OCI-LY1 (cell line): Measurements from ENCODE around the gene IL6R.

ENCODE experiments used
- H2AFZ ChIP-seq: fragments of 200-600 bp; sonication (generic), shearing (Covaris generic); 2 replicates; pipeline ENCODE4 v1.6.0; 2014; ENCODE audit warnings: antibody characterized with exemption, mild to moderate bottlenecking, low read length
- H3F3A ChIP-seq: fragments of 200-600 bp; sonication (generic), shearing (Covaris generic); 2 replicates; pipeline ENCODE4 v1.6.0; 2014; ENCODE audit warnings: mild to moderate bottlenecking, antibody characterized with exemption, low read length, moderate library complexity; ENCODE audit not compliant: insufficient read depth
- H3K27ac ChIP-seq: fragments of 200-600 bp; sonication (generic); 2 replicates; pipeline ENCODE4 v1.5.1; 2014; ENCODE audit warnings: low read length, mixed run types, mild to moderate bottlenecking, low read depth; ENCODE audit not compliant: poor library complexity, severe bottlenecking
- H3K27me3 ChIP-seq: fragments of 200-600 bp; sonication (generic); 2 replicates; pipeline ENCODE4 v1.6.0; 2014; ENCODE audit warnings: antibody characterized with exemption, mild to moderate bottlenecking, low read length, moderate library complexity; ENCODE audit not compliant: insufficient read depth
- H3K36me3 ChIP-seq: fragments of 200-600 bp; sonication (generic); 2 replicates; pipeline ENCODE4 v1.6.1; 2014; ENCODE audit warnings: mild to moderate bottlenecking, antibody characterized with exemption, low read length, moderate library complexity, mixed read lengths; ENCODE audit not compliant: insufficient read depth
- H3K4me1 ChIP-seq: fragments of 200-600 bp; sonication (generic); 2 replicates; pipeline ENCODE4 v1.5.1; 2014; ENCODE audit warnings: mild to moderate bottlenecking, low read length, moderate library complexity; ENCODE audit not compliant: insufficient read depth, severe bottlenecking
- H3K4me2 ChIP-seq: fragments of 200-600 bp; sonication (generic), shearing (Covaris generic); 2 replicates; pipeline ENCODE4 v1.6.1; 2014; ENCODE audit warnings: low read length
- H3K4me3 ChIP-seq: fragments of 200-600 bp; sonication (generic); 2 replicates; pipeline ENCODE4 v1.5.1; 2014; ENCODE audit warnings: low read length, low read depth, mild to moderate bottlenecking, mixed read lengths; ENCODE audit not compliant: poor library complexity, severe bottlenecking
- H3K79me2 ChIP-seq: fragments of 200-600 bp; shearing (Covaris generic); 2 replicates; pipeline ENCODE4 v1.6.1; 2016; ENCODE audit warnings: mixed run types, low read length, mixed read lengths; ENCODE audit not compliant: insufficient read depth
- H3K9ac ChIP-seq: fragments of 200-600 bp; sonication (generic), shearing (Covaris generic); 2 replicates; pipeline ENCODE4 v1.6.1; 2014; ENCODE audit warnings: mild to moderate bottlenecking, low read length, mixed read lengths
- H3K9me2 ChIP-seq: fragments of 200-600 bp; sonication (generic), shearing (Covaris generic); 2 replicates; pipeline ENCODE4 v1.6.1; 2014; ENCODE audit warnings: low read depth, mild to moderate bottlenecking, low read length, mixed read lengths
- H3K9me3 ChIP-seq: fragments of 200-600 bp; shearing (Covaris generic); 2 replicates; pipeline ENCODE4 v1.6.1; 2014; ENCODE audit warnings: low read length, mixed read lengths
- H4K20me1 ChIP-seq: fragments of 200-600 bp; sonication (generic), shearing (Covaris generic); 2 replicates; pipeline ENCODE4 v1.6.0; 2016; ENCODE audit warnings: mild to moderate bottlenecking, low read length; ENCODE audit not compliant: insufficient read depth
- CTCF ChIP-seq: fragments of 200-600 bp; sonication (generic), shearing (Covaris generic); IDR thresholded peaks from 2 replicates; pipeline ENCODE4 v1.5.1; 2017; ENCODE audit warnings: mild to moderate bottlenecking, antibody characterized with exemption, low read length, moderate library complexity, mixed read lengths
- EZH2 ChIP-seq: fragments of 200-600 bp; sonication (generic), shearing (Covaris generic); IDR thresholded peaks from 2 replicates; pipeline ENCODE4 v1.8.0; 2017; ENCODE audit warnings: borderline replicate concordance, mixed run types, mild to moderate bottlenecking, antibody characterized with exemption, low read length, moderate library complexity, mixed read lengths

The IL6R gene

GRCh38 chr1:154456631-154457030 lies 51.5 kb downstream of the IL6R start:
- Histone ChIP-seq H3K79me2 (no peaks in the 10 kb centered on the region), H4K20me1 (no peaks in the 10 kb centered on the region), H3K9me2 (no peaks in the 10 kb centered on the region), H3K4me2 (no peak overlapping the region), H3K9me3 (no peaks in the 10 kb centered on the region), H3K4me1 (no peaks in the 10 kb centered on the region), H2AFZ (no peak overlapping the region), H3K9ac (no peak overlapping the region), H3K4me3 (no peak overlapping the region), H3F3A (no peaks in the 10 kb centered on the region), H3K27me3 (no peaks in the 10 kb centered on the region), H3K36me3 (no peaks in the 10 kb centered on the region), H3K27ac (no peak overlapping the region)
- no peak for TF ChIP-seq CTCF

GRCh38 chr1:154459080-154459479 lies 53.9 kb downstream of the IL6R start:
- Histone ChIP-seq H3K4me1 (no peaks in the 10 kb centered on the region), H3K27ac (no peak overlapping the region), H3K9me2 (no peaks in the 10 kb centered on the region), H2AFZ (no peak overlapping the region), H3F3A (no peaks in the 10 kb centered on the region), H3K4me3 (no peak overlapping the region), H3K36me3 (no peaks in the 10 kb centered on the region), H3K27me3 (0 out of 2 replicates have a peak, but pooled peaks cover 3% of the 10 kb centered on the region), H3K9ac (no peak overlapping the region), H3K4me2 (no peak overlapping the region), H4K20me1 (no peaks in the 10 kb centered on the region), H3K79me2 (no peaks in the 10 kb centered on the region), H3K9me3 (no peaks in the 10 kb centered on the region)
- TF ChIP-seq CTCF (no peak), EZH2 (no peak)

GRCh38 chr1:154460695-154461260 lies 55.6 kb downstream of the IL6R start:
- Histone ChIP-seq H3K9ac (no peak overlapping the region), H3K79me2 (no peaks in the 10 kb centered on the region), H3K27ac (no peak overlapping the region), H2AFZ (no peak overlapping the region), H3K4me1 (no peaks in the 10 kb centered on the region), H3K4me3 (no peak overlapping the region), H4K20me1 (no peaks in the 10 kb centered on the region), H3K9me2 (no peaks in the 10 kb centered on the region), H3K4me2 (no peak overlapping the region), H3K9me3 (no peaks in the 10 kb centered on the region), H3K36me3 (no peaks in the 10 kb centered on the region), H3F3A (no peaks in the 10 kb centered on the region), H3K27me3 (0 out of 2 replicates have a peak, but pooled peaks cover 3% of the 10 kb centered on the region)
- TF ChIP-seq EZH2 (no peak), CTCF (no peak)
